GM19025 (cell line): ENCODE measurements around the gene CATSPERB.
"Not testable (repeated sequence)": the region's sequence is repeated elsewhere in the genome, so short reads cannot be mapped to it uniquely, and the experiment has no call there.

Source experiments
- ATAC-seq: cut with Tn5 transposase; IDR thresholded peaks from one replicate; pipeline ENCODE4 v1.9.1; 2021; ENCODE audit warnings: mild to moderate bottlenecking, low read depth, moderate library complexity; ENCODE audit not compliant: unreplicated experiment

Gene CATSPERB

GRCh38 chr14:91585856-91586255 is 146.0 kb downstream of the CATSPERB start:
- no peak for ATAC-seq

DNA sequence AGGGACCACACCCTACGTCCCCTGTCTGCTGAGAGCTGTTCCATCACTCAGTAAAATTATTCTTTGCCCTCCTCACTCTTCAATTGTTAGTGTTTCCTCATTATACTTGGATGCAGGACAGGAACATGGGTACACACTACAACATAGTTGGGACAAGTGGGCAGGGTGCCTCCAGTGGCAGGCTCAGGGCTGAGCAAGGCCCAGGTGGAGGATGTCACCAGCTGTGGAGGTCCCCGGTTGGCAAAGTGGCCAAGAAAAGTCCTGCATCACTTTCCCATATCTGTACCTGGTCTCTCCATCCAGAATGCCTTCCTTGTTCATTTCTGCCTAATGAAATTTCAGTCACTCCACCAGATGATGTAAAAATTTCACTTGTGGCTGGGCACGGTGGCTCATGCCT is 149.1 kb downstream of the CATSPERB start:
- ATAC-seq: no peak

- ATAC-seq: no peak
Observed at GRCh38 chr14:91580876-91581577, 150.9 kb downstream of the CATSPERB start.

GRCh38 chr14:91577632-91578233 is 154.2 kb downstream of the CATSPERB start:
- no peak for ATAC-seq

- ATAC-seq: no peak
Observed at GRCh38 chr14:91575469-91576208, 156.2 kb downstream of the CATSPERB start.

- no peak for ATAC-seq
Observed at GRCh38 chr14:91573894-91574837, 157.7 kb downstream of the CATSPERB start.

- no peak for ATAC-seq
Observed at GRCh38 chr14:91573528-91573893, 158.4 kb downstream of the CATSPERB start.

GRCh38 chr14:91570021-91570420 is 161.9 kb downstream of the CATSPERB start:
- no peak for ATAC-seq

- no peak for ATAC-seq
Observed at GRCh38 chr14:91569301-91569700, 162.6 kb downstream of the CATSPERB start.

DNA sequence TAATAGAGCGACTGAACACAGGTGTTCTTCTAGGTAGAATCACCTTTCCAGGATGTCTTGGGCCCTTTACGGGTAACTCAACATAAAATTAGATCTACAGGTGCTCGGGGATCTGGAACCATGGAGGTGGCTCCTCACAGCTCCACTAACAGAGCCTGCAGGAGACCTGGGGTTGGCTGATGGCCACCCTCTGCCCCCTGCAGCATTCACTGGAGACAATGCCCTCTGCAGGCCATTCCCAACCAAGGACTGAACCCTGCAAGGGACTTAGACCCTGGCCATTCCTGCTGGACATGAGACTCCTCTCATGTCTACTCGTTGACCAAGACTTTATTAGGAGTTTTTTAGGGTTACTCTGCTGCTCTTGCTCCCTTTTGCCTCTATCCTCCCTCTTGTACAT is 163.3 kb downstream of the CATSPERB start:
- no peak for ATAC-seq

- ATAC-seq: not testable (repeated sequence)
Observed at GRCh38 chr14:91567827-91568226, 164.1 kb downstream of the CATSPERB start.

- no peak for ATAC-seq
Observed at GRCh38 chr14:91555531-91555930, 176.4 kb downstream of the CATSPERB start.

GRCh38 chr14:91554535-91555332 is 177.2 kb downstream of the CATSPERB start:
- no peak for ATAC-seq

GRCh38 chr14:91548108-91548507 is 183.8 kb downstream of the CATSPERB start:
- no peak for ATAC-seq

DNA sequence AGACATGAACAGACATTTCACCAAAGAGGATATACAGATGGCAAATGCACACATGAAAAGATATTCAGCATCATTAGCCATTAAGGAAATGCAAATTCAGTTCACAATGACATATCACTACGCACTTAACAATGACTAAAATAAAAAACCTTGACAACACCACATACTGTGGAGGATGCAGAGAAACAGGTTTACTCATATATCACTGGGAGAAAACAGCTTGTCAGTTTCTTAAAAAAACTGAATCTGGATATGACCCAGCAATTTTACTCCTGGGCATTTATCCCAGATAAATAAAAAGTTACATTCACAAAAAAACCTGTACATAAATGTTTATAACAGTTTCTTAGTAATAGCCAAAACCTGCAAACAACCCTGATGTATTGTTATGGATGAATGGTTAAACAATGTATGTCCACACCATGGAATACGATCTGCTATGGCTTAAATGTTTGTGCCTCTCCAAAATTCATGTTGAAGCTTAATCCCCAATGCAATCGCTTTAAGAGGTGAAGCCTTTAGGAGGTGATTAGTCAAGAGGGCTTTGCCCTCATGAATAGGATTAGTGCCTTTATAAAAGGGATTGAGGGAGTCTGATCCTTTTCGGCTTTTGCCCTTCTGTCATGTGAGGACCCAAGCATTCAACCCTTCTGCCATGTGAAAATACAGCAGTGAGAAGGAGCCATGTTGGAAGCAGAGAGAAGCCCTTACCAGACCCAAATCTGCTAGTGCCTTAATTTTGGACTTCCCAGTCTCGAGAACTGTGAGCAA is 185.8 kb downstream of the CATSPERB start:
- ATAC-seq: no peak

DNA sequence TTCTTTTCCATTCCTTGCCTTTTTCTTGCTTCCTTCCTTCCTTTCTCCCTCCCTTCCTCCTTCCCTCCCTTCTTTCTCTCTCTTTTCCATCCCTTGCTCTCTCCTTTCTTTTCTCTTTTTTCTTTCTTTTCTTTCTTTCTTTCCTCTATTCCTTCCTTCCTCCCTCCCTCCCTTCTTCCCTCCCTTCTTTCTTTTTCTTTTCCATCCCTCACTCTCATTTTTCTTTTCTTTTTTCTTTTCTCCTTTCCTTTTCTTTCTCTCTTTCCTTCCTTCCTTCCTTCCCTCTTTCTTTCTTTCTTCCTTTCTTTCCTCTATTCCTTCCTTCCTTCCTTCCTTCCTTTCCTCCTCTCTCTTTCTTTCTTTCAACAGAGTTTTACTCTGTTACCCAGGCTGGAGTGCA is 186.7 kb downstream of the CATSPERB start:
- no peak for ATAC-seq

GRCh38 chr14:91536327-91536726 is 195.6 kb downstream of the CATSPERB start:
- no peak for ATAC-seq

GRCh38 chr14:91534059-91534458 is 197.8 kb downstream of the CATSPERB start:
- not testable (repeated sequence) for ATAC-seq

GRCh38 chr14:91533623-91534022 is 198.3 kb downstream of the CATSPERB start:
- no peak for ATAC-seq
